GM10248 (cell line): ENCODE measurements around the gene GPR141.

Experiments used
- CTCF ChIA-PET: fragments of 300-600 bp; sonication (Branson Sonifier 250); formaldehyde crosslinking; extraction: SDS; loops from one replicate; lab custom pipeline; 2021; ENCODE audit warnings: antibody characterized with exemption; lab: Yijun Ruan, JAX
- POLR2A ChIA-PET: fragments of 350-650 bp; sonication (Branson Sonifier 250); formaldehyde crosslinking; extraction: SDS; loops from one replicate; lab custom pipeline; 2020; ENCODE audit warnings: antibody characterized with exemption; lab: Yijun Ruan, JAX
- DNase-seq: peaks from one replicate; pipeline ENCODE4 v3.0.0; 2012; ENCODE audit errors: extremely low spot score
- TF ChIP-seq, protein P1 (sequence below): IDR thresholded peaks from 2 replicates; pipeline ENCODE4 v1.5.1; 2012; ENCODE audit warnings: mild to moderate bottlenecking, low read depth; ENCODE audit errors: extremely low read depth, missing control alignments, control extremely low read depth

The GPR141 gene

DNA sequence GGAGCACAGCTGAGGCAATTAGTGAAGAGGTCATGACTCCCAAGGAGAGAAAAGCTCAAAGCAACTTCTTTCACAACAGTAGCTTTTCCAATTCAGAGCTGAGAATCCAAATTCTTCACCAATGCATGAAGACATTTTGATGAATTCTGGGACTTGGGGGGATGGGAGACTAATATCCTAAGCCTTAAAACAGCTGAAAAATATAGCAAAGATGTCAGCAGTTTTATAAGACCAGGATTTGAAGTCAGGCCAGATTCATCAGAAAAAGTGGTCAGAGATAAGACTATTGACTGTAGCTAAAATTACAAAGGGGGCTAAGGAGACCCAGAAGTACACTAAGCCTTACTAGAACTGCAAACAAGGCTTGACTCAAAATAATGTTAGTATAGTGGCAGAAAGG is 51.6 kb downstream of the GPR141 start:
- POLR2A ChIA-PET: no interaction called here
- no peak for DNase-seq
- TF ChIP-seq, protein P1, sequence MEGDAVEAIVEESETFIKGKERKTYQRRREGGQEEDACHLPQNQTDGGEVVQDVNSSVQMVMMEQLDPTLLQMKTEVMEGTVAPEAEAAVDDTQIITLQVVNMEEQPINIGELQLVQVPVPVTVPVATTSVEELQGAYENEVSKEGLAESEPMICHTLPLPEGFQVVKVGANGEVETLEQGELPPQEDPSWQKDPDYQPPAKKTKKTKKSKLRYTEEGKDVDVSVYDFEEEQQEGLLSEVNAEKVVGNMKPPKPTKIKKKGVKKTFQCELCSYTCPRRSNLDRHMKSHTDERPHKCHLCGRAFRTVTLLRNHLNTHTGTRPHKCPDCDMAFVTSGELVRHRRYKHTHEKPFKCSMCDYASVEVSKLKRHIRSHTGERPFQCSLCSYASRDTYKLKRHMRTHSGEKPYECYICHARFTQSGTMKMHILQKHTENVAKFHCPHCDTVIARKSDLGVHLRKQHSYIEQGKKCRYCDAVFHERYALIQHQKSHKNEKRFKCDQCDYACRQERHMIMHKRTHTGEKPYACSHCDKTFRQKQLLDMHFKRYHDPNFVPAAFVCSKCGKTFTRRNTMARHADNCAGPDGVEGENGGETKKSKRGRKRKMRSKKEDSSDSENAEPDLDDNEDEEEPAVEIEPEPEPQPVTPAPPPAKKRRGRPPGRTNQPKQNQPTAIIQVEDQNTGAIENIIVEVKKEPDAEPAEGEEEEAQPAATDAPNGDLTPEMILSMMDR: no peak
- CTCF ChIA-PET: interaction anchor here (1.2 to 2.3 kb wide), 2 partner anchors 18 to 98 kb away, joined by 3 to 7 read pairs; no protein-coding TSS in a partner anchor

DNA sequence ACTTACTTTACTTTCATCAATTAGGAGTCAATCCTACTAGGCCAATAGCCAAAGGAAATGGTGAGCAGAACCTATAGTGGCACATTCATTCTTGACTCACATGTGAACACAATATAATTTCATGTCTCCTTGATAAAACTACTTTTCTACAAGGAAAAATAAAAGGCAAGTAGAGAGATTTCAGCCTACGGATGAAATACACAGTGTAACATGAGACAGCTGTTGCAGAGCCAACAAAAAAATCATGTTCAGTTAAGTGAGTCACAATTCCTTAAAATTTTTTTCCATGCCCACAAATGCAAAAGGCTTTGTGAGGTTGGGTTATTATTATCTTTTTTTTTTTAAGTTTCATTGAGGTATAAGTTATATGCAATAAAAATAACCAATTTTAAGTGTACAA is 54.8 kb downstream of the GPR141 start:
- CTCF ChIA-PET: no interaction called here
- POLR2A ChIA-PET: no interaction called here
- TF ChIP-seq, protein P1: no peak
- DNase-seq: no peak

DNA sequence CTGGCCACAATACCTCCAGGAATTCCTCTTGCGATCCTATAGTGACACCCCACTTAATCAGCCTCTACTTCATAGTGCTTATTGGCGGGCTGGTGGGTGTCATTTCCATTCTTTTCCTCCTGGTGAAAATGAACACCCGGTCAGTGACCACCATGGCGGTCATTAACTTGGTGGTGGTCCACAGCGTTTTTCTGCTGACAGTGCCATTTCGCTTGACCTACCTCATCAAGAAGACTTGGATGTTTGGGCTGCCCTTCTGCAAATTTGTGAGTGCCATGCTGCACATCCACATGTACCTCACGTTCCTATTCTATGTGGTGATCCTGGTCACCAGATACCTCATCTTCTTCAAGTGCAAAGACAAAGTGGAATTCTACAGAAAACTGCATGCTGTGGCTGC is 56.8 kb downstream of the GPR141 start:
- TF ChIP-seq, protein P1: no peak
- POLR2A ChIA-PET: no interaction called here
- CTCF ChIA-PET: interaction anchor here (0.9 to 2.1 kb wide), 3 partner anchors 10 to 93 kb away, joined by 3 to 8 read pairs (median 7); no protein-coding TSS in a partner anchor
- no peak for DNase-seq

DNA sequence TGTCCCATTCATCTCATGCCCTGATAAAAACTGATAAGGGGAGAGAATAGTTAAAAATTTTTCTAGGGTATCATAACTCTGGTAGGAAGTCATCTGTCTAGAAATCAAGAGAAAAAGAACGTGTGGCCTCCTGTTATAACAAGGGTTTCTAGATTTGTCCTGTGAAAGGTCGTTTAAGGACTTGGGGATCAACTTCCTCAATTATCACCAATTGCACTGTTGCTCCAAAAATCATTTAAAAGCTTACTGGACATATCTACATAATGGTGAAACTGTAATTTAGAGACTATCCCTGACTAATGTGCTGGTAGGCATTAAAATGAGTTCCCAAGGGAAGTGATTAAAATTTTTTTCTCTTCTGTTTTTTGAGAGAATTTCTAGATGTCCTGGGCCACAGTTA is 58.2 kb downstream of the GPR141 start:
- POLR2A ChIA-PET: no interaction called here
- DNase-seq: no peak

DNA sequence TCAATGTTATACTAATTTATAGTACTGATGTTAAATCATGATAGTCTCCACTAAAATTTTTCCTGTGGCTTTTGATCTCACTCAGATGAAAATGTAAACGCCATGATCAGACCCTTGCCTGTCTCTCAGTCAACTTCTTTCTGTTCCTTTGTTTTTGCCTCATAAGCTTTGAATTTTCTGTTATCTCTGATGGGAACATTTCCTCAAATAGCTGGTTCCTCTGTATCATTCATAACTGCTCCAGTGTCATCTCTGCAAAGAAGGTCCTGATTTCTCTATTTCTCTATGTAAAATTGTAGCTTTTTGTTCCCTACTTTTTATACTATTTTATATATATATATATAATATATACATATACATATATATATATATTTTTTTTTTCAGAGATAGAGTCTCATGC is 67.5 kb downstream of the GPR141 start:
- DNase-seq: no peak
- TF ChIP-seq, protein P1: no peak
- POLR2A ChIA-PET: no interaction called here
- CTCF ChIA-PET: interaction anchor here (1.3 to 2.4 kb wide), 4 partner anchors 10 to 82 kb away, joined by 3 to 9 read pairs (median 8); no protein-coding TSS in a partner anchor

More for the DNA sequence above, 58.2 kb downstream of the GPR141 start:
- CTCF ChIA-PET: interaction anchor here (1.5 to 2.1 kb wide), 4 partner anchors 8 to 11 kb away, joined by 6 to 10 read pairs (median 8); no protein-coding TSS in a partner anchor
- TF ChIP-seq, protein P1: no peak

DNA sequence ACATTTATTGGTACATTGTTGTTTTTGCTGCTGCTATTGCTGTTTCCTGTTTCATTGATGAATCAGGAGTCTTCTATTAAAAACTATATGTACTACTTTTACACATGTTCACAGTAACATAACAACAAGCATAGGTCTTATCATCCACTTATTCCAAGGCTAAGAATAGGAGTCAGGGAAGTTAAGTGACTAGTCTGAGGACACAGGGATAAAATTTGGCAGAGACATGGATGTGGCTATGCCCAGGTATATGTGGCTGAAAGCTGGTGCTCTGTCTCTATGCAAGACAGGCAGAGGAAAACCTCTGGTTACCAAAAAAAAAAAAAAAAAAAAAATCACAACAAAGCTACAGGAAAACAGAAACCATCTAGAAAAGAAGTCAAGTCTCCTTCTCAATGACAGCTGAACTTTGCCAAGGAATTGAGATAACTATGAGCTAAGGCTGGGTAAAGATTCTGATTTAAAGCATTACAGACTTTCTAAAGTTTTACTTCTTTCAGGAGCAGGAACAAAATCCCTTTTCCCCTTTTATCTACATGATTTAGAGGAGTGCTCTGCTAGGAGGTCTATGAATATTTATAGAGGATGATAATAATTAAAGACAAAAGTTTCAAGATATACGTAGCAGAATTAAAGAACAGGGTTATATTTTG is 70.0 kb downstream of the GPR141 start:
- ChIA-PET POLR2A (no interaction called here), CTCF (no interaction called here)
- TF ChIP-seq, protein P1: no peak
- DNase-seq: no peak
